Osteocyte (in vitro differentiated cells): ENCODE results near the gene ITGB5. TPM values are rescaled to one million over a fixed set of nuclear protein-coding genes. Genes with fewer than 3 reads are reported as not detected.

Source experiments
- DNase-seq: peaks from one replicate; pipeline ENCODE4 v3.0.0; 2021; ENCODE audit warnings: mixed read lengths; ENCODE audit not compliant: unreplicated experiment; ENCODE audit errors: extremely low spot score
- H3K27ac Mint-ChIP-seq: one replicate; pipeline ENCODE4 v1.8.0; 2021; ENCODE audit warnings: mild to moderate bottlenecking, mixed read lengths; ENCODE audit not compliant: unreplicated experiment
- H3K27me3 Mint-ChIP-seq: one replicate; pipeline ENCODE4 v1.8.0; 2021; ENCODE audit warnings: mixed read lengths; ENCODE audit not compliant: unreplicated experiment
- H3K36me3 Mint-ChIP-seq: one replicate; pipeline ENCODE4 v1.8.0; 2021; ENCODE audit warnings: mixed read lengths; ENCODE audit not compliant: unreplicated experiment
- H3K4me1 Mint-ChIP-seq: one replicate; pipeline ENCODE4 v1.8.0; 2021; ENCODE audit warnings: mixed read lengths; ENCODE audit not compliant: unreplicated experiment
- H3K4me3 Mint-ChIP-seq: one replicate; pipeline ENCODE4 v1.8.0; 2021; ENCODE audit warnings: mild to moderate bottlenecking, moderate library complexity, mixed read lengths; ENCODE audit not compliant: unreplicated experiment
- H3K9me3 Mint-ChIP-seq: one replicate; pipeline ENCODE4 v1.8.0; 2021; ENCODE audit warnings: mixed read lengths; ENCODE audit not compliant: unreplicated experiment
- CTCF ChIP-seq: fragments of 200-600 bp; sonication (generic); IDR thresholded peaks from 2 replicates; pipeline ENCODE4 v1.5.0; 2021; ENCODE audit warnings: antibody characterized with exemption, mild to moderate bottlenecking, moderate library complexity
- total RNA-seq: library from RNA; stranded (reverse); gene quantifications from 2 replicates; pipeline ENCODE4 v1.2.1, GENCODE V29; 2021

Gene ITGB5
- total RNA-seq, 1 donor from 2014 or later = 419 TPM

DNA sequence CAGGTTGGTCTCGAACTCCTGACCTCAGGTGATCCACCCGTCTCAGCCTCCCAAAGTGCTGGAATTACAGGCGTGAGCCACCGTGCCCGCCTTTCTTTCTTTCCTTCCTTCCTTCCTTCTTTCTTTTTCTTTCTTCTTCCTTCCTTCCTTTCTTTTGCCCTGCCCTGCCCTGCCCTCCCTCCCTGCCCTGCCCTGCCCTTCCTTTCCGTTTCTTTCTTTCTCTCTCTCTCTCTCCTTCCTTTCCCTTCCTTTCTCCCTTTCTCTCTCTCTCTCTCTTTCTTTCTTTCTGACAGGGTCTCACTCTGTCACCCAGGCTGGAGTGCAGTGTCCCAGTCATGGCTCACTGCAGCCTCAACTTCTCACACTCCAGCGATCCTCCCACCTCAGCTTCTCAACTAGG lies 82.3 kb downstream of the ITGB5 start:
- Mint-ChIP-seq H3K4me3 (no peak overlapping the region), H3K36me3 (peaks cover 40% of the 10 kb centered on the region), H3K27ac (no peak overlapping the region), H3K9me3 (no peaks in the 10 kb centered on the region), H3K27me3 (no peaks in the 10 kb centered on the region), H3K4me1 (peaks cover 52% of the 10 kb centered on the region)
- no peak for TF ChIP-seq CTCF
- DNase-seq = no peak

GRCh38 chr3:124802702-124803101 lies 84.5 kb downstream of the ITGB5 start:
- H3K27ac Mint-ChIP-seq = peak overlapping the region; percentile 70
- peaks cover 45% of the 10 kb centered on the region for H3K4me1 Mint-ChIP-seq
- no peak overlapping the region for H3K4me3 Mint-ChIP-seq
- DNase-seq = no peak
- peaks cover 34% of the 10 kb centered on the region for H3K36me3 Mint-ChIP-seq
- no peaks in the 10 kb centered on the region for H3K9me3 Mint-ChIP-seq
- H3K27me3 Mint-ChIP-seq = no peaks in the 10 kb centered on the region
- TF ChIP-seq CTCF = no peak

DNA sequence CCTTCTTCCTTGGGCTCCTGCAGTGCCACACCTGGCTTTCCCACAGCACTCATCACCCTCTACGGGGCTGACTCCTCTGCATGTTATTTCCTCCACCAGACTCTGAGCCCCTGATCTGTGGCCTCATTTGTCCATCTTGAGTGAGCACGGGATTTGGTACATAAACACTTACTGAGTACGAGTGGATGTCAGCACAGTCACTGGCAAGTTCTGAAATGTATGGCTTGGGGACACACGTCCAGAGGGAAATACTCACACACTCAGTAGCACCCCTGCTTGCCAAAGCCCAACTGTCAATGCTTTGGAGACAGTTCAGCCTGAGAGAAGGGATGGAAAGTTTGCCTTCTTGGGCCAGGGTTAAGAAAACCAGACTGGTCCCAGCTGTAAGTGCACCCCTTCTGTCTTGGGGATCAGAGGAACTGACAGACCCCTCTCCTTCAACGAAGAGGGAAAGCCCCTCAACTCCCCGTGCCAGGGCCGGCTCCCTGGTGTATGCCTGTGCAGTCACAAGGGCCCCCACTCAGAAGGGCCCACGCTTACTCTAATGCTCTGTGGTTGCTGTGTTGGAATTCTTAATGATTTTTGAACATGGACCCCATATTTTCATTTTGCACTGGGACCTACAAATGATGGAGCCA lies 85.0 kb downstream of the ITGB5 start:
- DNase-seq = no peak
- Mint-ChIP-seq H3K4me1 (peaks cover 44% of the 10 kb centered on the region), H3K4me3 (no peak overlapping the region), H3K27me3 (no peaks in the 10 kb centered on the region), H3K9me3 (no peaks in the 10 kb centered on the region), H3K27ac (peak overlapping the region; percentile 84), H3K36me3 (peaks cover 36% of the 10 kb centered on the region)
- no peak for TF ChIP-seq CTCF

- Mint-ChIP-seq H3K9me3 (no peaks in the 10 kb centered on the region), H3K4me3 (no peak overlapping the region), H3K36me3 (peaks cover 42% of the 10 kb centered on the region), H3K27ac (peak overlapping the region; percentile 84), H3K27me3 (no peaks in the 10 kb centered on the region), H3K4me1 (peaks cover 42% of the 10 kb centered on the region)
- TF ChIP-seq CTCF = no peak
- DNase-seq = no peak
Measured at GRCh38 chr3:124800511-124801258, 86.5 kb downstream of the ITGB5 start.

DNA sequence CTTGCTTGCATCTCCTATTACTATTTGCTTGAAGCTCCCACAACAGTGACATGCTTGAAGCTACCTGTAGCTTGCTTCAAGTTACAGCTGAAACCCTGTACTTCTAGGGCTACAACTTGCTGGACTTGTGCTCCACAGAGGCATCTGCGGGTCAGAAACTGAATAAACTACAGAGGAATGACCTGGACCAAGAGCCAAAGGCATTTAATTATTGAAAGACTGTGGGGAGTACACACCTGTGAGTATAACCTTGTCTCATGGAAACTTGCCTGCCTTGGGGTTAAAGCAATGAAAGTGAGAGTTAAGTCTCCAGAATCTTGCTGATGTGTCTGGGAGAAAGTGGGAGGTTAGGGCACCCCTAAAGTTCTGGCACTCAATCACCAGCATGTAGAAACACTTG lies 87.1 kb downstream of the ITGB5 start:
- DNase-seq = no peak
- no peak for TF ChIP-seq CTCF
- Mint-ChIP-seq H3K9me3 (no peaks in the 10 kb centered on the region), H3K27me3 (no peaks in the 10 kb centered on the region), H3K4me3 (no peak overlapping the region), H3K4me1 (peaks cover 42% of the 10 kb centered on the region), H3K36me3 (peaks cover 41% of the 10 kb centered on the region), H3K27ac (peak overlapping the region; percentile 84)
